Endothelial cell of umbilical vein (primary cell): ENCODE measurements around the gene CREB3.

Source experiments
- EZH2 ChIP-seq: IDR thresholded peaks from 2 replicates; pipeline ENCODE4 v1.6.1; 2012; ENCODE audit warnings: borderline replicate concordance, low read depth, mild to moderate bottlenecking, moderate library complexity, low read length, inconsistent platforms; ENCODE audit not compliant: severe bottlenecking
- POLR2A ChIP-seq: IDR thresholded peaks from 2 replicates; pipeline ENCODE4 v1.6.1; 2012; ENCODE audit warnings: low read depth, mild to moderate bottlenecking, control low read depth, low read length
- TF ChIP-seq, protein P1 (sequence below), 2 donors: IDR thresholded peaks; 1 replicate in 1 of 2; 2 replicates in 1 of 2; pipeline ENCODE4 v1.5.1; 2011; ENCODE audit warnings: low read length in 2 of 2, mild to moderate bottlenecking in 2 of 2, moderate library complexity in 2 of 2, control low read depth in 1 of 2, inconsistent platforms in 1 of 2, low read depth in 1 of 2; ENCODE audit not compliant: insufficient read depth in 1 of 2; ENCODE audit errors: extremely low read depth in 1 of 2

DNA sequence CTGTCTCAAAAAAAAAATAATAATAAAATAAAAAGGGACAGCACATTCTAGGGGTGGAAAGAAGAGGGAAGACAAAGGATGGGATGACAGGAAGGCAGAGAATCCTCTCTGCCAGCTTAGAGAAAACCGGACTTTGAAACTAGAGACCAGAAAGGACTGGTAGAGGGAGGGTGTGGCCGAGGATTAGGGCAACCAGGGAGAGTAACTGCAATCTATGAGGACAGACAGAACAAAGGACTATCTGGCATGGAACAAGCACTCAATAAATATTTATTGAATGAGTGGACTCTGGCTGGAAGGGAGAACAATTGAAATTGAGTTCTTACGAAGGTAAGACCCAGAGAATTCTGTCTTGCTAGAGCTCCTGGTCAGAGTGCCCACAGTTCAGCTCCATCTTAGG is 14.1 kb downstream of the CREB3 start:
- TF ChIP-seq POLR2A = no peak
- TF ChIP-seq, protein P1, sequence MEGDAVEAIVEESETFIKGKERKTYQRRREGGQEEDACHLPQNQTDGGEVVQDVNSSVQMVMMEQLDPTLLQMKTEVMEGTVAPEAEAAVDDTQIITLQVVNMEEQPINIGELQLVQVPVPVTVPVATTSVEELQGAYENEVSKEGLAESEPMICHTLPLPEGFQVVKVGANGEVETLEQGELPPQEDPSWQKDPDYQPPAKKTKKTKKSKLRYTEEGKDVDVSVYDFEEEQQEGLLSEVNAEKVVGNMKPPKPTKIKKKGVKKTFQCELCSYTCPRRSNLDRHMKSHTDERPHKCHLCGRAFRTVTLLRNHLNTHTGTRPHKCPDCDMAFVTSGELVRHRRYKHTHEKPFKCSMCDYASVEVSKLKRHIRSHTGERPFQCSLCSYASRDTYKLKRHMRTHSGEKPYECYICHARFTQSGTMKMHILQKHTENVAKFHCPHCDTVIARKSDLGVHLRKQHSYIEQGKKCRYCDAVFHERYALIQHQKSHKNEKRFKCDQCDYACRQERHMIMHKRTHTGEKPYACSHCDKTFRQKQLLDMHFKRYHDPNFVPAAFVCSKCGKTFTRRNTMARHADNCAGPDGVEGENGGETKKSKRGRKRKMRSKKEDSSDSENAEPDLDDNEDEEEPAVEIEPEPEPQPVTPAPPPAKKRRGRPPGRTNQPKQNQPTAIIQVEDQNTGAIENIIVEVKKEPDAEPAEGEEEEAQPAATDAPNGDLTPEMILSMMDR (IDR thresholded peaks at IDR 0.05; ENCODE audit: extremely low read depth in 1 of 2, insufficient read depth in 1 of 2, low read depth in 1 of 2, low read length in 2 of 2) = no peak
- no peak for TF ChIP-seq EZH2
